A549 (cell line): ENCODE measurements around the gene CTAGE15.
"Not testable (repeated sequence)": the region's sequence is repeated elsewhere in the genome, so short reads cannot be mapped to it uniquely, and the experiment has no call there.

Source experiments
- POLR2A ChIP-seq: IDR thresholded peaks from 2 replicates; pipeline ENCODE4 v1.6.1; 2012; ENCODE audit warnings: mild to moderate bottlenecking, low read length
- RAD21 ChIP-seq, 2 experiments: fragments of >200 bp in 1 of 2; sonication (Bioruptor Twin) in 1 of 2; formaldehyde crosslinking in 1 of 2; IDR thresholded peaks in 1 of 2; conservative IDR thresholded peaks in 1 of 2; 2 replicates in 1 of 2; 3 replicates in 1 of 2; pipeline ENCODE4 v1.6.1; 2012 to 2018; ENCODE audit warnings: inconsistent platforms in 1 of 2
- SMC3 ChIP-seq: fragments of >200 bp; sonication (Bioruptor Twin); formaldehyde crosslinking; IDR thresholded peaks from 3 replicates; pipeline ENCODE4 v1.6.1; 2018; ENCODE audit warnings: inconsistent platforms
- TF ChIP-seq, protein P1 (sequence below): fragments of >200 bp; sonication (Bioruptor Twin); formaldehyde crosslinking; IDR thresholded peaks from 3 replicates; pipeline ENCODE4 v1.5.1; 2016
- TF ChIP-seq, protein P2 (sequence below): fragments of 450-650 bp; IDR thresholded peaks from 2 replicates; pipeline ENCODE4 v1.6.1; 2014; ENCODE audit warnings: antibody characterized with exemption

DNA sequence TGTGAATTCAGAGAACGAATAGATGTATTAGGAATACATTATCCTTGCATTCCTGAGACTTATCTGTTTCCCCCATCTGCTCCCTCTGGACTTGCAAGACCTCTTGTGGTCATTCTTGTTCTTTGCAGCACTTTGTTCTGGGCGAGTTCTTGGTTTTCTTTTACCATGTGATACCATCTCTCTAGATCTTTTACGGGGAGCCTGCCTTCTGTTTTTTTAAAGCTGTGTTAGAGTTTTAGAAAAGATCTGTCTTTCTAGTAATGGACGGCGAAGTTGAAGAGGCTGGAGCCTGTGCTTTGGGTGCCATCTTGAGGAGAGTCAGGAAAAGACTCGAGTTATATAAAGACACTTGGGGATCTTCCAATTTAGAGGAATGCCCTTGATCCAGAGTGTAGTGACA lies 8.3 kb upstream of the CTAGE15 start:
- TF ChIP-seq, protein P1, sequence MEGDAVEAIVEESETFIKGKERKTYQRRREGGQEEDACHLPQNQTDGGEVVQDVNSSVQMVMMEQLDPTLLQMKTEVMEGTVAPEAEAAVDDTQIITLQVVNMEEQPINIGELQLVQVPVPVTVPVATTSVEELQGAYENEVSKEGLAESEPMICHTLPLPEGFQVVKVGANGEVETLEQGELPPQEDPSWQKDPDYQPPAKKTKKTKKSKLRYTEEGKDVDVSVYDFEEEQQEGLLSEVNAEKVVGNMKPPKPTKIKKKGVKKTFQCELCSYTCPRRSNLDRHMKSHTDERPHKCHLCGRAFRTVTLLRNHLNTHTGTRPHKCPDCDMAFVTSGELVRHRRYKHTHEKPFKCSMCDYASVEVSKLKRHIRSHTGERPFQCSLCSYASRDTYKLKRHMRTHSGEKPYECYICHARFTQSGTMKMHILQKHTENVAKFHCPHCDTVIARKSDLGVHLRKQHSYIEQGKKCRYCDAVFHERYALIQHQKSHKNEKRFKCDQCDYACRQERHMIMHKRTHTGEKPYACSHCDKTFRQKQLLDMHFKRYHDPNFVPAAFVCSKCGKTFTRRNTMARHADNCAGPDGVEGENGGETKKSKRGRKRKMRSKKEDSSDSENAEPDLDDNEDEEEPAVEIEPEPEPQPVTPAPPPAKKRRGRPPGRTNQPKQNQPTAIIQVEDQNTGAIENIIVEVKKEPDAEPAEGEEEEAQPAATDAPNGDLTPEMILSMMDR: 0 out of 3 replicates have a peak, but pooled peaks have one; percentile 16
- TF ChIP-seq, protein P2, sequence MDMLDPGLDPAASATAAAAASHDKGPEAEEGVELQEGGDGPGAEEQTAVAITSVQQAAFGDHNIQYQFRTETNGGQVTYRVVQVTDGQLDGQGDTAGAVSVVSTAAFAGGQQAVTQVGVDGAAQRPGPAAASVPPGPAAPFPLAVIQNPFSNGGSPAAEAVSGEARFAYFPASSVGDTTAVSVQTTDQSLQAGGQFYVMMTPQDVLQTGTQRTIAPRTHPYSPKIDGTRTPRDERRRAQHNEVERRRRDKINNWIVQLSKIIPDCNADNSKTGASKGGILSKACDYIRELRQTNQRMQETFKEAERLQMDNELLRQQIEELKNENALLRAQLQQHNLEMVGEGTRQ: not testable (repeated sequence)
- not testable (repeated sequence) for TF ChIP-seq POLR2A, SMC3
- peak; percentile 14 to 26; a peak in 1 of 5 replicates for TF ChIP-seq RAD21 (conservative IDR thresholded peaks at IDR 0.05 in 1 of 2, IDR thresholded peaks at IDR 0.05 in 1 of 2)
